ENCODE data around the gene MARCHF4.
A peak's percentile ranks its signal among the peaks of the same experiment; 100 is the strongest.

MARCHF4 gene

GRCh38 chr2:216371721-216372702 is at the start of gene MARCHF4:
Gene MARCHF4, minus strand, starts transcription at chr2:216372483. Its CDS starts 2,223 bp downstream, at chr2:216370260.
- TF ChIP-seq CTCF (IDR thresholded peaks at IDR 0.05; ENCODE audit: borderline replicate concordance, control extremely low read depth, extremely low read depth, insufficient read depth, missing control alignments) = no peak
- in situ Hi-C loops (cut with MboI; ENCODE audit: low sequenced_read_pairs, unreplicated experiment) = no loop called here
- DNase-seq (ENCODE audit: low spot score) = peak; percentile 74

- DNase-seq (ENCODE audit: low spot score) = no peak
- no peak for TF ChIP-seq CTCF (IDR thresholded peaks at IDR 0.05; ENCODE audit: borderline replicate concordance, control extremely low read depth, extremely low read depth, insufficient read depth, missing control alignments)
- in situ Hi-C loops (cut with MboI; ENCODE audit: low sequenced_read_pairs, unreplicated experiment) = no loop called here
These were observed 48.3 kb upstream of the MARCHF4 start for GRCh38 chr2:216420367-216421101.

- TF ChIP-seq CTCF (IDR thresholded peaks at IDR 0.05; ENCODE audit: borderline replicate concordance, control extremely low read depth, extremely low read depth, insufficient read depth, missing control alignments) = no peak
- in situ Hi-C loops (cut with MboI; ENCODE audit: low sequenced_read_pairs, unreplicated experiment) = no loop called here
- no peak for DNase-seq (ENCODE audit: low spot score)
These were observed 46.7 kb upstream of the MARCHF4 start for GRCh38 chr2:216418981-216419380.

GRCh38 chr2:216416571-216417307 is 44.5 kb upstream of the MARCHF4 start:
- in situ Hi-C loops (cut with MboI; ENCODE audit: low sequenced_read_pairs, unreplicated experiment) = no loop called here
- DNase-seq (ENCODE audit: low spot score) = no peak

GRCh38 chr2:216415541-216415940 is 43.3 kb upstream of the MARCHF4 start:
- no peak for TF ChIP-seq CTCF (IDR thresholded peaks at IDR 0.05; ENCODE audit: borderline replicate concordance, control extremely low read depth, extremely low read depth, insufficient read depth, missing control alignments)

More at GRCh38 chr2:216416571-216417307, 44.5 kb upstream of the MARCHF4 start:
- TF ChIP-seq CTCF (IDR thresholded peaks at IDR 0.05; ENCODE audit: borderline replicate concordance, control extremely low read depth, extremely low read depth, insufficient read depth, missing control alignments) = no peak

GRCh38 chr2:216414772-216415319 is 42.6 kb upstream of the MARCHF4 start:
- TF ChIP-seq CTCF (IDR thresholded peaks at IDR 0.05; ENCODE audit: borderline replicate concordance, control extremely low read depth, extremely low read depth, insufficient read depth, missing control alignments) = no peak
- in situ Hi-C loops (cut with MboI; ENCODE audit: low sequenced_read_pairs, unreplicated experiment) = no loop called here
- DNase-seq (ENCODE audit: low spot score) = no peak

More at GRCh38 chr2:216415541-216415940, 43.3 kb upstream of the MARCHF4 start:
- in situ Hi-C loops (cut with MboI; ENCODE audit: low sequenced_read_pairs, unreplicated experiment) = no loop called here
- DNase-seq (ENCODE audit: low spot score) = no peak

All from GM13976 (cell line).